Measurements from ENCODE around the gene PRKN.
"Not testable (repeated sequence)": the region's sequence is repeated elsewhere in the genome, so short reads cannot be mapped to it uniquely, and the experiment has no call there.

PRKN gene

DNA sequence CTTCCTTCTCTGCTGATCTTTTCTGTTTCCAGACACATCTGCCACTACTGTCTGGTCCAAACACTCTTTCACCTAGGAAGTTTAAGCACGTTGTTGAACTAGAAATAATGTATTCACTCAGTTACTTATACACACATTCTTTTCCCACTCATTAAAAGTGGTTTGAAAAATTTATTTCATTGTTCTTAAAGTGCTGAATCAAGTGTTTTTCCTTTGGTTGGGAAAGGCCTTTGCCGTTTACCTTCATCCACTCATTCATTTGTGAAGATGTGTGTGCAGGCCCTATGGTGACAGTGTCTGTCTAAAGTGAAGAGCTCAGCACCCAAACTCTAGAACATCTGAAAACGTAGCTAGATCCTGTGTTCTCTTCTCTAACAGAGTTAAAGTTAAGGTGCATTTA is 1389.6 kb downstream of the PRKN start:
- no peak overlapping the region for H3K9ac ChIP-seq (ENCODE audit: low read length)
- no peak overlapping the region for H3K27ac ChIP-seq (ENCODE audit: low read depth, low read length)
- no peaks in the 10 kb centered on the region for H3K4me1 ChIP-seq (ENCODE audit: insufficient read depth, low read length)
- H3K36me3 ChIP-seq (ENCODE audit: insufficient read depth, low read length): no peaks in the 10 kb centered on the region
- H3K27me3 ChIP-seq (ENCODE audit: control insufficient read depth in 1 of 2, insufficient read depth in 2 of 2, low read length in 2 of 2): no peaks in the 10 kb centered on the region
- no peaks in the 10 kb centered on the region for H3K9me3 ChIP-seq (ENCODE audit: low read length)
- H3K4me3 ChIP-seq (ENCODE audit: low read depth in 1 of 2, low read length in 2 of 2): no peak overlapping the region

DNA sequence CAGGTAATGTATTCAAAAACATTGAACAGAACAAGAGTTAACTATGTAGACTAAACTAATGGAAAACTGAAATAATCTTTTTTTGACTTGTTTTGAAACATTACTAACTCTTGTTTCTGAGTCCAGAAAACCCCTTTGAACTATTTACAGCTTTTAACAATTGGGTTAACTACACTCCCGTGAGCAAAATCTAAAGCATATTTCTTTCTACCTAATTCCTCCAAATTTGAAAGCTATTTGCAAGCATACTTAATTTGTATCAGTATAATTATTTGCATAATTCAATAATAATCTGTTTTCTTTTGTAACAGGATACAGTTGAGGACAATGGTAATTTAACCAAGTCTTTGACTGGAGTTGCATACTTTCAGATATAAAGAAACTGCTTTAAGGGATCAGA is 1391.1 kb downstream of the PRKN start:
- Histone ChIP-seq H3K27me3 (ENCODE audit: control insufficient read depth in 1 of 2, insufficient read depth in 2 of 2, low read length in 2 of 2) (no peaks in the 10 kb centered on the region), H3K4me1 (ENCODE audit: insufficient read depth, low read length) (no peaks in the 10 kb centered on the region)

DNA sequence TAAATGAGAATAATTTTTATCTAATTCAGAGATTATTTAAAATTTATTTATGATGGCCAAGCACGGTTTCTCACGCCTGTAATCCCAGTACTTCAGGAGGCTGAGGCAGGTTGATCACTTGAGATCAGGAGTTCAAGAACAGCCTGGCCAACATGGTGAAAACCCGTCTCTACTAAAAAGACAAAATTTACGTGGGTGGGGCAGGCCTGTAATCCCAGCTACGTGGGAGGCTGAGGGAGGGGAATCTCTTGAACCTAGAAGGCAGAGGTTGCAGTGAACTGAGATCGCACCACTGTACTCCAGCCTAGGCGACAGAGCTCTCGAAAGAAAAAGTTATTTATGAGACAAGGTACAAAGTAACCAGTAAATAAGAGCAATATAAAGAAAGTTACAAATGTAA is 1394.2 kb downstream of the PRKN start:
- Histone ChIP-seq H3K4me1 (ENCODE audit: insufficient read depth, low read length) (no peaks in the 10 kb centered on the region), H3K36me3 (ENCODE audit: insufficient read depth, low read length) (no peaks in the 10 kb centered on the region)

More for the DNA sequence above, 1391.1 kb downstream of the PRKN start:
- Histone ChIP-seq H3K9me3 (ENCODE audit: low read length) (no peaks in the 10 kb centered on the region), H3K9ac (ENCODE audit: low read length) (no peak overlapping the region), H3K36me3 (ENCODE audit: insufficient read depth, low read length) (no peaks in the 10 kb centered on the region), H3K27ac (ENCODE audit: low read depth, low read length) (no peak overlapping the region), H3K4me3 (ENCODE audit: low read depth in 1 of 2, low read length in 2 of 2) (no peak overlapping the region)

DNA sequence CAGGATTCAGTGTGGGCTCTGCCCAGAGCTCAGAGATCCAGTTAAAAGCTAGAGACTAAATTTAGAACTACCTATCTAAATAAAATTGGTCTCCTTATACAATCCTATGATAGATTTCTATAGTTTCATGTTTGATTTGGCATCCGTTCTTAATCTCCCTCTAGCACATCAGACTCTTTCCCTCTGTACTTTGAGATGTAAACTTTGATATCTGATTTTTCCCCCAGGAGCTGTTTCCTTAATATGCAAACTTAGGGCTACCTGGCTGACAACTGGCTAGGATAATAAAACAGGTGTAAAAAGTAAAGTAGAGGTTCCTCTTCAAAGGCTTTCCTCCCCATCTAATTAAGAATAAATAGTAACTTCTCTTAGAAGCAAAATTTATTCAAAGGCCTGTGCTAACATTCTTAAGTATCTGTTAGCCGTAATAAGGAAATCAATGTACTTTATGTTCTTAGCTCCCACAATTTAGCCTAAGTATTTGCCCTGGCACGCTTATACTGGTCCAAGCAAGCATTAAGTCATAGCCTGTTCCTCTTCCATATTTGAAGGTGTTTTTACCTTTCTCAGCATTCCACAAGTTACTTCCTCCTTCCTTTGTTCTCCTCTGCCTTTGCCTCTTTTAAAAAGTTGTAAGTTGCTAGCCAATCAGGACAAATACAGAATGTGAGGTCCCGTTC is 1396.0 kb downstream of the PRKN start:
- not testable (repeated sequence) for H3K27me3 ChIP-seq (ENCODE audit: control insufficient read depth in 1 of 2, insufficient read depth in 2 of 2, low read length in 2 of 2)

More for the DNA sequence above, 1394.2 kb downstream of the PRKN start:
- no peaks in the 10 kb centered on the region for H3K27me3 ChIP-seq (ENCODE audit: control insufficient read depth in 1 of 2, insufficient read depth in 2 of 2, low read length in 2 of 2)
- H3K9me3 ChIP-seq (ENCODE audit: low read length): no peaks in the 10 kb centered on the region
- H3K27ac ChIP-seq (ENCODE audit: low read depth, low read length): no peak overlapping the region
- no peak overlapping the region for H3K9ac ChIP-seq (ENCODE audit: low read length)
- H3K4me3 ChIP-seq (ENCODE audit: low read depth in 1 of 2, low read length in 2 of 2): no peak overlapping the region

DNA sequence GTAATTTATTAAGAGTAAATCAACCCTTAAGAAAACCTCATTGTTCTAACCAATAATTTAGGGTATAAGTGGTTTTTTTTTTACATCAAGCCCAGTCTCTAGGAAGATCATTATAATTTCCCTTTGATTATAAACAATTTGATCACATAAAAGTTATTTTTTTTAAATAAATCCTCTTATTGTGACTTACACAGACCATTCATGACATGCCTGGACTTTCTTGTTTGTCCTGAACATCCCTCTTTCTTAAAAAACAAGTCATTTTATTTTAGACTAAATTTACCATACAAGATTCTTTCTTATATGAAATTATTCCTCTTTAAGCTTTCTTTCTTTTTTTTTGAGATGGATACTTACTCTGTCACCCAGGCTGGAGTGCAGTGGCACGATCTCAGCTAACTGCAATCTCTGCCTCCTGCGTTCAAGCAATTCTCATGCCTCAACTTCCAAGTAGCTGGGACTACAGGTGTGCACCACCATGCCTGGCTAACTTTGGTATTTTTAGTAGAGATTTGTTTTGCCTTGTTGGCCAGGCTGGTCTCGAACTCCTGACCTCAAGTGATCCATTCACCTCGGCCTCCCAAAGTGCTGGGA is 1400.1 kb downstream of the PRKN start:
- no peaks in the 10 kb centered on the region for H3K9me3 ChIP-seq (ENCODE audit: low read length)
- no peaks in the 10 kb centered on the region for H3K27me3 ChIP-seq (ENCODE audit: control insufficient read depth in 1 of 2, insufficient read depth in 2 of 2, low read length in 2 of 2)
- no peak overlapping the region for H3K4me3 ChIP-seq (ENCODE audit: low read depth in 1 of 2, low read length in 2 of 2)
- H3K27ac ChIP-seq (ENCODE audit: low read depth, low read length): no peak overlapping the region
- H3K4me1 ChIP-seq (ENCODE audit: insufficient read depth, low read length): no peaks in the 10 kb centered on the region
- H3K36me3 ChIP-seq (ENCODE audit: insufficient read depth, low read length): no peaks in the 10 kb centered on the region
- no peak overlapping the region for H3K9ac ChIP-seq (ENCODE audit: low read length)

More for the DNA sequence above, 1396.0 kb downstream of the PRKN start:
- not testable (repeated sequence) for H3K27ac ChIP-seq (ENCODE audit: low read depth, low read length); H3K9me3 ChIP-seq (ENCODE audit: low read length); H3K4me1 ChIP-seq (ENCODE audit: insufficient read depth, low read length); H3K9ac ChIP-seq (ENCODE audit: low read length); H3K36me3 ChIP-seq (ENCODE audit: insufficient read depth, low read length); H3K4me3 ChIP-seq (ENCODE audit: low read depth in 1 of 2, low read length in 2 of 2)

DNA sequence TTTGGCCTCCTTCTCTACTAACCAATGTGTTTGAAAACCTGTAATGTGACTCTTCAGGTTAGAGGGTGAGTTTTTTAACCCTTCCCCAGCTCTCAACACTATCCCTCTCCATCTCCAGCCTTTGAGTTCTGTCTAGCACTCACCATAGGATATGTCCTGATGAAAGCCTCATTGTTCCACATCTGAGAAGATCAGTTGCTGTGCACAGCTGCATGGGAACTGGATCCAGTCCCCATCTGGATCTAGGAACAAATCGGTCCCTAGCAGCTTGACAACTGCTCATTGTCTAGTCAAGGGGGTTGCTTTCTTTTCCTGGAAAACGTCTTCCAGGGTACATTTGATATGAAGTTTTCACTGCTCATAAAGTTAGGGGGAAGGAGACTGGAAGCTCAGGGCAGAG is 1408.3 kb downstream of the PRKN start:
- Histone ChIP-seq H3K4me1 (ENCODE audit: insufficient read depth, low read length) (no peaks in the 10 kb centered on the region), H3K4me3 (ENCODE audit: low read depth in 1 of 2, low read length in 2 of 2) (no peak overlapping the region), H3K27ac (ENCODE audit: low read depth, low read length) (no peak overlapping the region), H3K36me3 (ENCODE audit: insufficient read depth, low read length) (no peaks in the 10 kb centered on the region), H3K27me3 (ENCODE audit: control insufficient read depth in 1 of 2, insufficient read depth in 2 of 2, low read length in 2 of 2) (no peaks in the 10 kb centered on the region), H3K9me3 (ENCODE audit: low read length) (no peaks in the 10 kb centered on the region), H3K9ac (ENCODE audit: low read length) (no peak overlapping the region)

DNA sequence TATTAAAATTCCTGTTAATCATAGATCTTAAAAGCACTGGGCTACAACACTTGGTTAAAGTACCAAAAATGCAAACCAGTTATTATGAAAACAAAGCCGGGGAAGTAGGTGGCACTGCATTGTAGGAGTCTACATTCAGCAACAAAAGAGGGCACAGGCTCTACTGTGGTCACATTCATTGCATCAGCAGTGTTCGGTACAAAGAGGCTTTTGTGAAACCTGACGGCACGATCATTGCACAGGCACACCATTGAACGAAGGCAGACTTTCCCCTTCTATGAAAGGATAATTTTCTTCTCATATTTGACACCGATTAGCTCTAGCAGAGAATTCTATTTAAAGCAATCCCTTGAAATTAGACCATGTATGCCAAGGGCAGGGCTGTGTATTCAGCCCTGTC is 1409.1 kb downstream of the PRKN start:
- H3K36me3 ChIP-seq (ENCODE audit: insufficient read depth, low read length): no peaks in the 10 kb centered on the region
- no peak overlapping the region for H3K9ac ChIP-seq (ENCODE audit: low read length)
- H3K27me3 ChIP-seq (ENCODE audit: control insufficient read depth in 1 of 2, insufficient read depth in 2 of 2, low read length in 2 of 2): no peaks in the 10 kb centered on the region
- H3K4me3 ChIP-seq (ENCODE audit: low read depth in 1 of 2, low read length in 2 of 2): no peak overlapping the region
- H3K27ac ChIP-seq (ENCODE audit: low read depth, low read length): no peak overlapping the region
- H3K9me3 ChIP-seq (ENCODE audit: low read length): no peaks in the 10 kb centered on the region
- no peaks in the 10 kb centered on the region for H3K4me1 ChIP-seq (ENCODE audit: insufficient read depth, low read length)

DNA sequence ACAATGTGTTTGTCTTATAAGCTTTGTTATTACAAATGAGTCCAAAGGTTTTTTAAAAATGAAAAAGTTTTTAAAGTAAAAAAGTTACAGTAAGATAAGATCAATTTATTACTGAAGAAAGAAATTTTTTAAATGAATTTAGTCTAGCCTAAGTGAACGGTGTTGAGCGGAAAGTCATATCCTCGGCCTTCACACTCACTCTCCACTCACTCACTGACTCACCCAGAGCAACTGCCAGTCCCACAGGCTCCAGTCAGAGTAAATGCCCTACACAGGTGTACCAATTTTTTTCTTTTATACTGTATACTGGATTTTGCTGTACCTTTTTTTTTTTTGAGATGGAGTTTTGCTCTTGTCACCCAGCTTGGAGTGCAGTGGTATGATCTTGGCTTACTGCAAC is 1411.0 kb downstream of the PRKN start:
- Histone ChIP-seq H3K4me1 (ENCODE audit: insufficient read depth, low read length) (no peaks in the 10 kb centered on the region), H3K9me3 (ENCODE audit: low read length) (no peaks in the 10 kb centered on the region), H3K9ac (ENCODE audit: low read length) (no peak overlapping the region), H3K36me3 (ENCODE audit: insufficient read depth, low read length) (no peaks in the 10 kb centered on the region), H3K27me3 (ENCODE audit: control insufficient read depth in 1 of 2, insufficient read depth in 2 of 2, low read length in 2 of 2) (no peaks in the 10 kb centered on the region), H3K27ac (ENCODE audit: low read depth, low read length) (no peak overlapping the region), H3K4me3 (ENCODE audit: low read depth in 1 of 2, low read length in 2 of 2) (no peak overlapping the region)

DNA sequence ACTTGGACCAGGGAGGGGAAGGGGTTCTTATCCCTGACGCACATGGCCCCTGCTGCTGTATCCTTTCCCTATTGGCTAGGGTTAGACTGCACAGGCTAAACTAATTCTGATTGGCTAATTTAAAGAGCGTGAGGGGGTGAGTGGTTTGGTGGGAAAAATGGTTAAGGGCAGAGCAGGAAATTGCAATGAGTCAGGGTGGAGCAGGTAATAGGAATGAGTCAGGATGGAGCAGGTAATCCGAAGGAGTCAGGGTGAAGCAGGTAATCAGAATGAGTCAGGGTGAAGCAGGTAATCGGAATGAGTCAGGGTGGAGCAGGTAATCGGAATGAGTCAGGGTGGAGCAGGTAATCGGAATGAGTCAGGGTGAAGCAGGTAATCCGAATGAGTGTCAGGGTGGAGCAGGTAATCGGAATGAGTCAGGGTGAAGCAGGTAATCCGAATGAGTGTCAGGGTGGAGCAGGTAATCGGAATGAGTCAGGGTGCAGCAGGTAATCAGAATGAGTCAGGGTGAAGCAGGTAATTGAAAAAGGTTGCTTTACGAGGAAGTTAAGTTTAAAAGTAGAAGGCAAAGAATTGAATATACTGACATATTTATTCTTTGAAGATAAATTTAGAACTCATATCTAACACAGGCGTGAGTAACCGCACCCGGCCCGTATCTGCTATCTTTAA is 1412.2 kb downstream of the PRKN start:
- not testable (repeated sequence) for H3K4me3 ChIP-seq (ENCODE audit: low read depth in 1 of 2, low read length in 2 of 2); H3K9me3 ChIP-seq (ENCODE audit: low read length); H3K4me1 ChIP-seq (ENCODE audit: insufficient read depth, low read length); H3K27ac ChIP-seq (ENCODE audit: low read depth, low read length); H3K9ac ChIP-seq (ENCODE audit: low read length); H3K36me3 ChIP-seq (ENCODE audit: insufficient read depth, low read length); H3K27me3 ChIP-seq (ENCODE audit: control insufficient read depth in 1 of 2, insufficient read depth in 2 of 2, low read length in 2 of 2)

DNA sequence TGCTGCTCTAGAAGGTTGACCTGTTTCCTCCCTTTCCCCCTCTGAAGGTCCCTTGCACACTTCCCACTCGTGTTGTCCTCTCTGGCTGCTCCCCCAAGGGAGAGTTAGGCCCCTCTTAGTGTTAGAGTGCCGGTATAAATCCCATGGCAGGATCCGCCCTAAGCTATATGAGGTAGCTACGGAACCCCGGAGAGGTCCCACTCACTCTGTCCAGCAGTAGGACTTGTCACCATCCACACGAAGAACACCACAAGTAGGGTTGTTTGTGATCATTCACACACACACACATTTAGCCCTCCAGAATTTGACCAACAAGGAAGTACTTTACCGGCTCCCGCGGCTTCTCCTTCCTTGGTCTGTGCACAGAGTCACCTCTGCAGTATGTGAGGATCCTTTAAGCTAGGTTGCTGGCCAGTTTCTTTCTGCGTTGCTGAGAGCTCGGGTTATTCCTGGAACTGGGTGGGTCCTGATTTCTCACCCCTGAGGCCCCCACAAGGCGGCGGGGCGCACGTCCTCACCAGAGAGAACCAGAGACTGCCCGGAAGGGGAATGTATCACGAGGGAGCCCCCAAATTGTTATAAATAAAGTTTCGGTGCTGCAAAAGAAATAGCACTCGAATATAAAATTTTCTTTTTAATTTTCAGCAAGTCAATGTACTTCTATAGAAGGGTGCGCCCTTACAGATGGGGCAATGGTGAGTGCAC is 1412.9 kb downstream of the PRKN start:
- H3K4me3 ChIP-seq (ENCODE audit: low read depth in 1 of 2, low read length in 2 of 2); H3K9ac ChIP-seq (ENCODE audit: low read length); H3K36me3 ChIP-seq (ENCODE audit: insufficient read depth, low read length); H3K9me3 ChIP-seq (ENCODE audit: low read length); H3K27ac ChIP-seq (ENCODE audit: low read depth, low read length); H3K4me1 ChIP-seq (ENCODE audit: insufficient read depth, low read length); H3K27me3 ChIP-seq (ENCODE audit: control insufficient read depth in 1 of 2, insufficient read depth in 2 of 2, low read length in 2 of 2): not testable (repeated sequence)

DNA sequence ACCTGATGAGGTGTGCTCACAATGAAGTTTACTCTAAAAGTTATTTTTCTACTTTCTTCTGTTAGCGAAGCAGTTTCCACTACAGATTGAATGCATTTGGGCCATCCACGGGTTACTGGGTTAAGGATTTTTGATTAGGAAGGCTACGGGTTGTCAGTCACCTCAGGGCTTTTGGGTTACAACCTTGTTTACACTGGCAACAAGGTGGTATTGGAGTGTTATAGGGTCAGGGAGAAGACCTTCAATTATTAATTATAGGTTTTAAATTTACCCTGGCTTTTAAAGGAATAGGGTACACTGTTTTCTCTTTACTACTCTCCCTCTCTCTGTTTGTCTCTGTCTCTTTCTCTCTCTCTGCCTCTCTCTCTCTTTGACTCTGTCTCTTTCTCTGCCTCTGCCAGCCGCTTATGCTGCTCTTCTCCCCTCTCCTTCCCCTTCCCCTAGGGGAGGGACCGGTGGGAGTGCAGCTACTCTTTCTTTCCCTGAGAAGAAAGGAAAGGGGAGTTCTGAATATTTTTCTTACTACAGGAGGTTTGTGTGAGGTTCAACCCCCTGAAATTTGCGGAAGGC is 1413.5 kb downstream of the PRKN start:
- H3K9me3 ChIP-seq (ENCODE audit: low read length): no peaks in the 10 kb centered on the region
- no peaks in the 10 kb centered on the region for H3K27me3 ChIP-seq (ENCODE audit: control insufficient read depth in 1 of 2, insufficient read depth in 2 of 2, low read length in 2 of 2)

More for the DNA sequence above, 1413.5 kb downstream of the PRKN start:
- Histone ChIP-seq H3K27ac (ENCODE audit: low read depth, low read length) (no peak overlapping the region), H3K4me1 (ENCODE audit: insufficient read depth, low read length) (no peaks in the 10 kb centered on the region), H3K9ac (ENCODE audit: low read length) (no peak overlapping the region), H3K4me3 (ENCODE audit: low read depth in 1 of 2, low read length in 2 of 2) (no peak overlapping the region), H3K36me3 (ENCODE audit: insufficient read depth, low read length) (no peaks in the 10 kb centered on the region)
